GM23338 (cell line): ENCODE results near the gene KCTD15. TPM values are rescaled to one million over a fixed set of nuclear protein-coding genes. Genes with fewer than 3 reads are reported as not detected.

Experiments
- ATAC-seq: fragments of 200-7000 bp; cut with Tn5 transposase; 3 replicates; pipeline ENCODE4 v1.9.1; 2020
- DNase-seq: peaks from one replicate; pipeline ENCODE4 v3.0.0-alpha.2; 2015; ENCODE audit warnings: low spot score
- H2AFZ ChIP-seq: fragments of 200-600 bp; sonication (generic); 2 replicates; pipeline ENCODE4 v1.8.0; 2016; ENCODE audit warnings: antibody characterized with exemption, mild to moderate bottlenecking, moderate library complexity
- H3F3A ChIP-seq: fragments of 200-600 bp; sonication (generic); replicated peaks from 2 replicates; pipeline ENCODE4 v1.8.0; 2017; ENCODE audit warnings: antibody characterized with exemption, mixed run types, low read depth
- H3K27ac ChIP-seq: fragments of 200-600 bp; sonication (generic); 2 replicates; pipeline ENCODE4 v1.6.1; 2016; ENCODE audit warnings: low read depth
- H3K27me3 ChIP-seq: fragments of 200-600 bp; sonication (generic); 2 replicates; pipeline ENCODE4 v1.8.0; 2016; ENCODE audit warnings: mild to moderate bottlenecking, mixed run types, moderate library complexity; ENCODE audit not compliant: insufficient read depth
- H3K36me3 ChIP-seq: fragments of 200-600 bp; sonication (generic); 2 replicates; pipeline ENCODE4 v1.8.0; 2016; ENCODE audit warnings: mild to moderate bottlenecking; ENCODE audit not compliant: insufficient read depth
- H3K4me1 ChIP-seq: fragments of 200-600 bp; sonication (generic); 2 replicates; pipeline ENCODE4 v1.8.0; 2016; ENCODE audit warnings: mild to moderate bottlenecking, moderate library complexity; ENCODE audit not compliant: insufficient read depth
- H3K4me2 ChIP-seq: fragments of 200-600 bp; sonication (generic); 2 replicates; pipeline ENCODE4 v1.7.1; 2017; ENCODE audit warnings: mixed run types
- H3K4me3 ChIP-seq: fragments of 200-600 bp; sonication (generic); 2 replicates; pipeline ENCODE4 v1.6.1; 2016; ENCODE audit warnings: mixed run types
- H3K79me2 ChIP-seq: fragments of 200-600 bp; sonication (generic); replicated peaks from 2 replicates; pipeline ENCODE4 v1.8.0; 2017; ENCODE audit warnings: mild to moderate bottlenecking; ENCODE audit not compliant: insufficient read depth
- H3K9me2 ChIP-seq: fragments of 200-600 bp; sonication (generic); 2 replicates; pipeline ENCODE4 v1.8.0; 2017; ENCODE audit not compliant: insufficient read depth
- H4K20me1 ChIP-seq: fragments of 200-600 bp; sonication (generic); replicated peaks from 2 replicates; pipeline ENCODE4 v1.8.0; 2017; ENCODE audit warnings: mild to moderate bottlenecking; ENCODE audit not compliant: insufficient read depth
- H3K27ac Mint-ChIP-seq: 2 replicates; pipeline ENCODE4 v1.8.0; 2020; ENCODE audit warnings: inconsistent platforms, mild to moderate bottlenecking, moderate library complexity, mixed read lengths
- H3K27me3 Mint-ChIP-seq: 3 replicates; pipeline ENCODE4 v1.8.0; 2022; ENCODE audit warnings: low read depth, mild to moderate bottlenecking, moderate library complexity, mixed read lengths, inconsistent platforms; ENCODE audit not compliant: insufficient read depth, poor library complexity
- H3K36me3 Mint-ChIP-seq: 3 replicates; pipeline ENCODE4 v1.8.0; 2021; ENCODE audit warnings: low read depth, mild to moderate bottlenecking, inconsistent platforms, moderate library complexity, mixed read lengths
- H3K4me1 Mint-ChIP-seq: 3 replicates; pipeline ENCODE4 v1.8.0; 2020; ENCODE audit warnings: mild to moderate bottlenecking, inconsistent platforms, mixed read lengths
- H3K4me3 Mint-ChIP-seq: 3 replicates; pipeline ENCODE4 v1.8.0; 2021; ENCODE audit warnings: moderate library complexity, mild to moderate bottlenecking, inconsistent platforms, mixed read lengths
- H3K9me3 Mint-ChIP-seq: 3 replicates; pipeline ENCODE4 v1.8.0; 2020; ENCODE audit warnings: moderate library complexity, mild to moderate bottlenecking, inconsistent platforms, mixed read lengths
- CREB1 ChIP-seq: fragments of 250-450 bp; sonication (Bioruptor Pico); IDR thresholded peaks from 2 replicates; pipeline ENCODE4 v1.5.0; 2020; ENCODE audit warnings: low read depth, mild to moderate bottlenecking, moderate library complexity
- CTCF ChIP-seq, 2 experiments: fragments of 200-600 bp in 1 of 2; sonication (generic) in 1 of 2; conservative IDR thresholded peaks; 2 replicates each; pipeline versions ENCODE4 v1.5.1 to v1.6.1; 2016 to 2017; ENCODE audit warnings: antibody characterized with exemption in 2 of 2, low read depth in 2 of 2, mild to moderate bottlenecking in 2 of 2, moderate library complexity in 1 of 2
- ETS1 ChIP-seq: IDR thresholded peaks from 2 replicates; pipeline ENCODE4 v1.6.1; 2016; ENCODE audit warnings: antibody characterized with exemption
- EZH2 ChIP-seq: fragments of 200-600 bp; sonication (generic); IDR thresholded peaks from one replicate; pipeline ENCODE4 v1.8.0; 2017; ENCODE audit warnings: antibody characterized with exemption, mild to moderate bottlenecking, low read depth; ENCODE audit not compliant: unreplicated experiment
- EZH2phosphoT487 ChIP-seq: fragments of 200-600 bp; sonication (generic); IDR thresholded peaks from one replicate; pipeline ENCODE4 v1.8.1; 2018; ENCODE audit warnings: antibody characterized with exemption; ENCODE audit not compliant: unreplicated experiment
- JUNB ChIP-seq: IDR thresholded peaks from one replicate; pipeline ENCODE4 v1.6.1; 2016; ENCODE audit warnings: antibody characterized with exemption; ENCODE audit not compliant: unreplicated experiment
- POLR2AphosphoS5 ChIP-seq: IDR thresholded peaks from 2 replicates; pipeline ENCODE4 v1.6.1; 2016; ENCODE audit warnings: antibody characterized with exemption, low read depth
- STAT1 ChIP-seq: IDR thresholded peaks from one replicate; pipeline ENCODE4 v1.6.1; 2016; ENCODE audit warnings: antibody characterized with exemption; ENCODE audit not compliant: unreplicated experiment
- ZNF331 ChIP-seq: fragments of 250-450 bp; sonication (Bioruptor Pico); IDR thresholded peaks from 2 replicates; pipeline ENCODE4 v1.5.0; 2020; ENCODE audit warnings: low read depth, mild to moderate bottlenecking, moderate library complexity
- ZNF462 ChIP-seq: fragments of 250-450 bp; sonication (Bioruptor Pico); IDR thresholded peaks from 2 replicates; pipeline ENCODE4 v1.5.0; 2020; ENCODE audit warnings: mild to moderate bottlenecking, moderate library complexity
- polyA plus RNA-seq: library from polyadenylated mRNA; unstranded; fragments of >200 nt; fragmentation: Nextera tagmentation; extraction: Ambion mirVana; gene quantifications from 2 replicates; pipeline ENCODE4 v1.2.1, GENCODE V29; 2016
- total RNA-seq: library from RNA; depleted of rRNA; stranded (reverse); fragments of >200 nt; shearing (Covaris generic); gene quantifications from 2 replicates; pipeline ENCODE4 v1.2.3, GENCODE V29; 2014
- TF ChIP-seq, protein P1 (sequence below): IDR thresholded peaks from one replicate; pipeline ENCODE4 v1.6.1; 2018; ENCODE audit warnings: antibody characterized with exemption; ENCODE audit not compliant: unreplicated experiment

KCTD15 gene
- total and polyA plus RNA-seq, 2 experiments from 2014 or later = 5.1 to 60.1 TPM

DNA sequence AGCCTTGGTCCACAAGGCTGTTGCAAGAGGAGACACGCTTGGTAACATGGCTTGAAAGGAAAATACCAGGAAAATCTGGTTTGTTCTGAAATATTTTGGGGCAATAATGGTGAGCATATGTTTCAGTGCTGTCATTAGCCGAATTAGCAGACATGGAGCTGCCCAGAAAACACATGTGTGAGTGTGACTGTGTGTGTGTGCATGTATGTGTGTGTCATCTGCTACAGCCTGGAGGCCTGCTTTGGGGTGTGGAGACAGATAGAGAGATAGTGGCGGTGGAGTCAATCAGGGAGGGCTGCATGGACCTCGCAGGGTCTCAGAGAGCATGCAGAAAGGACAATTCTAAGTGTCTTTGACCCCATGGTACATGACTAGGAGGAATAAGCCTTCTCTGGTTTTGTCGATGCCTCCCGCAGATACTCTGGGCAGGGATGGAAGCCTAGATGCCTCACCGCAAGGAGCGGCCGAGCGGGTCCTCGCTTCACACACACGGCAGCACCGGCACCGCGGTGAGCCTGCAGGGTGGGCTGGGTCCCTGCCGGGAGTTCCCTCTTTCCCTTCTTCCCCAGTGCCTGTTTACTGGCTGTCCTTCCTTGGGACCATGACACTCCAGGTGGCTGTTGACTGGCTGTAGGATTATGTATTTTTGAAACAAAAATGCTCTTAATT is 3.5 kb downstream of the KCTD15 start:
- Histone ChIP-seq H3K27ac (peak overlapping the region; percentile 77), H3K4me2 (peak overlapping the region; percentile 96), H3F3A (0 out of 2 replicates have a peak, but pooled peaks cover 5% of the 10 kb centered on the region), H3K4me3 (peak overlapping the region; percentile 88), H3K36me3 (no peaks in the 10 kb centered on the region; the same call in 1 of the 2 replicates), H3K79me2 (0 out of 2 replicates have a peak, but pooled peaks cover 11% of the 10 kb centered on the region), H4K20me1 (peaks cover 10% of the 10 kb centered on the region; the same call in 1 of the 2 replicates), H3K9me2 (no peaks in the 10 kb centered on the region), H3K4me1 (peaks cover 14% of the 10 kb centered on the region), H2AFZ (no peak overlapping the region), H3K27me3 (no peaks in the 10 kb centered on the region)
- no peak overlapping the region for H3K27ac Mint-ChIP-seq
- H3K9me3 Mint-ChIP-seq = no peaks in the 10 kb centered on the region; the same call in 2 of the 3 replicates
- TF ChIP-seq ZNF462 (CRISPR knock-in tag) (no peak), JUNB (no peak), CTCF (conservative IDR thresholded peaks at IDR 0.05; ENCODE audit: low read depth in 2 of 2) (no peak), EZH2 (no peak), ZNF331 (CRISPR knock-in tag) (no peak), ETS1 (no peak), EZH2phosphoT487 (no peak), POLR2AphosphoS5 (no peak), STAT1 (no peak), CREB1 (no peak)
- TF ChIP-seq, protein P1, sequence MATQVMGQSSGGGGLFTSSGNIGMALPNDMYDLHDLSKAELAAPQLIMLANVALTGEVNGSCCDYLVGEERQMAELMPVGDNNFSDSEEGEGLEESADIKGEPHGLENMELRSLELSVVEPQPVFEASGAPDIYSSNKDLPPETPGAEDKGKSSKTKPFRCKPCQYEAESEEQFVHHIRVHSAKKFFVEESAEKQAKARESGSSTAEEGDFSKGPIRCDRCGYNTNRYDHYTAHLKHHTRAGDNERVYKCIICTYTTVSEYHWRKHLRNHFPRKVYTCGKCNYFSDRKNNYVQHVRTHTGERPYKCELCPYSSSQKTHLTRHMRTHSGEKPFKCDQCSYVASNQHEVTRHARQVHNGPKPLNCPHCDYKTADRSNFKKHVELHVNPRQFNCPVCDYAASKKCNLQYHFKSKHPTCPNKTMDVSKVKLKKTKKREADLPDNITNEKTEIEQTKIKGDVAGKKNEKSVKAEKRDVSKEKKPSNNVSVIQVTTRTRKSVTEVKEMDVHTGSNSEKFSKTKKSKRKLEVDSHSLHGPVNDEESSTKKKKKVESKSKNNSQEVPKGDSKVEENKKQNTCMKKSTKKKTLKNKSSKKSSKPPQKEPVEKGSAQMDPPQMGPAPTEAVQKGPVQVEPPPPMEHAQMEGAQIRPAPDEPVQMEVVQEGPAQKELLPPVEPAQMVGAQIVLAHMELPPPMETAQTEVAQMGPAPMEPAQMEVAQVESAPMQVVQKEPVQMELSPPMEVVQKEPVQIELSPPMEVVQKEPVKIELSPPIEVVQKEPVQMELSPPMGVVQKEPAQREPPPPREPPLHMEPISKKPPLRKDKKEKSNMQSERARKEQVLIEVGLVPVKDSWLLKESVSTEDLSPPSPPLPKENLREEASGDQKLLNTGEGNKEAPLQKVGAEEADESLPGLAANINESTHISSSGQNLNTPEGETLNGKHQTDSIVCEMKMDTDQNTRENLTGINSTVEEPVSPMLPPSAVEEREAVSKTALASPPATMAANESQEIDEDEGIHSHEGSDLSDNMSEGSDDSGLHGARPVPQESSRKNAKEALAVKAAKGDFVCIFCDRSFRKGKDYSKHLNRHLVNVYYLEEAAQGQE = no peak
- no peak for ATAC-seq
- DNase-seq = no peak
- peaks cover 56% of the 10 kb centered on the region for H3K36me3 Mint-ChIP-seq
- H3K27me3 Mint-ChIP-seq = peaks cover 24% of the 10 kb centered on the region
- peak overlapping the region; percentile 88 for H3K4me3 Mint-ChIP-seq
- peaks cover 18% of the 10 kb centered on the region for H3K4me1 Mint-ChIP-seq
